ENCODE results near the gene CRY2.
A peak's percentile ranks its signal among the peaks of the same experiment; 100 is the strongest.

The CRY2 gene

DNA sequence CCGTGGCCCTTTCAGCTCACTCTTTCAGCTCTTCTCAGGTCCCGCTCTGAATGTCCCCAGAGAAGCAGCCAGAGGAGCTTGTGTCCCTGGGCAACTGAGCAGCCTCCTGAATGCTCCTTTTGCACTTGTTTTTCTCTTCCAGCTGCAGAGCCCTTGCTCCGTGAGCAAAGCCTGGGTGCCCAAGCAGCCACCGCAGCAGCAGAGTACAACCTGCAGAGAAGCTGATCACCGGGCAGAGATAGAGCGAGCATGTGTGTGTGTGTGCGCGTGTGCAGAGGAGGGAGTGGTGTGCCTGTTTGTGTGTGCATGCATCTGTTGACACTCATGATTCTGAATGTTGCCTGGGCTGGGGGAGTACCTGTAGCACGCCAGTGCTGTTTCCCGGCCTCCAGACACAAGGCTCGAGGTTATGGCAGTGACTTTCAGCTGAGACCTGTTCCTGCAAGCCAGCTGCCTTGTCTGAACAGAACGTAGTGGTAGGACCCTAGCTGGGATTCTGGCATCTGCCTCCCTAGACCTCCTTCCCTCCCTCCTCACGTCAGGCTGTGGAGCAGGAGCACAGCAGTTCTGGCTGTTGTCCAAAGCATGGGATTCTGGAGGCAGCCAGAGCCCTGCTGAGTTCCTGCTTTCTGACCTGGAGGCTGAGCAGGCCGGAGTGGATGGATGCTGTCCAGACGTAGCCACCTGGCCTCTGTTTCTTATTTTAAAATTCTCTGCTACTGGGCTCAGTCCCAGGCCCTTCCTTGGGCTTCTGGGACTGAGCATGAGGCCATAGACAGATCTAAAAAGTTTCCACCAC, 33.7 kb downstream of the CRY2 start:
- Mint-ChIP-seq H3K9me3 (no peaks in the 10 kb centered on the region), H3K4me3 (no peak overlapping the region), H3K27ac (peak overlapping the region in 1 of 3 experiments; percentile 13), H3K4me1 (peaks cover 17% of the 10 kb centered on the region), H3K27me3 (ENCODE audit: low read depth) (peaks cover 15% of the 10 kb centered on the region), H3K36me3 (ENCODE audit: low read depth) (peaks cover 40% of the 10 kb centered on the region)
- TF ChIP-seq, protein P1, sequence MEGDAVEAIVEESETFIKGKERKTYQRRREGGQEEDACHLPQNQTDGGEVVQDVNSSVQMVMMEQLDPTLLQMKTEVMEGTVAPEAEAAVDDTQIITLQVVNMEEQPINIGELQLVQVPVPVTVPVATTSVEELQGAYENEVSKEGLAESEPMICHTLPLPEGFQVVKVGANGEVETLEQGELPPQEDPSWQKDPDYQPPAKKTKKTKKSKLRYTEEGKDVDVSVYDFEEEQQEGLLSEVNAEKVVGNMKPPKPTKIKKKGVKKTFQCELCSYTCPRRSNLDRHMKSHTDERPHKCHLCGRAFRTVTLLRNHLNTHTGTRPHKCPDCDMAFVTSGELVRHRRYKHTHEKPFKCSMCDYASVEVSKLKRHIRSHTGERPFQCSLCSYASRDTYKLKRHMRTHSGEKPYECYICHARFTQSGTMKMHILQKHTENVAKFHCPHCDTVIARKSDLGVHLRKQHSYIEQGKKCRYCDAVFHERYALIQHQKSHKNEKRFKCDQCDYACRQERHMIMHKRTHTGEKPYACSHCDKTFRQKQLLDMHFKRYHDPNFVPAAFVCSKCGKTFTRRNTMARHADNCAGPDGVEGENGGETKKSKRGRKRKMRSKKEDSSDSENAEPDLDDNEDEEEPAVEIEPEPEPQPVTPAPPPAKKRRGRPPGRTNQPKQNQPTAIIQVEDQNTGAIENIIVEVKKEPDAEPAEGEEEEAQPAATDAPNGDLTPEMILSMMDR (IDR thresholded peaks at IDR 0.05; ENCODE audit: unreplicated experiment in 3 of 3), result no peak

DNA sequence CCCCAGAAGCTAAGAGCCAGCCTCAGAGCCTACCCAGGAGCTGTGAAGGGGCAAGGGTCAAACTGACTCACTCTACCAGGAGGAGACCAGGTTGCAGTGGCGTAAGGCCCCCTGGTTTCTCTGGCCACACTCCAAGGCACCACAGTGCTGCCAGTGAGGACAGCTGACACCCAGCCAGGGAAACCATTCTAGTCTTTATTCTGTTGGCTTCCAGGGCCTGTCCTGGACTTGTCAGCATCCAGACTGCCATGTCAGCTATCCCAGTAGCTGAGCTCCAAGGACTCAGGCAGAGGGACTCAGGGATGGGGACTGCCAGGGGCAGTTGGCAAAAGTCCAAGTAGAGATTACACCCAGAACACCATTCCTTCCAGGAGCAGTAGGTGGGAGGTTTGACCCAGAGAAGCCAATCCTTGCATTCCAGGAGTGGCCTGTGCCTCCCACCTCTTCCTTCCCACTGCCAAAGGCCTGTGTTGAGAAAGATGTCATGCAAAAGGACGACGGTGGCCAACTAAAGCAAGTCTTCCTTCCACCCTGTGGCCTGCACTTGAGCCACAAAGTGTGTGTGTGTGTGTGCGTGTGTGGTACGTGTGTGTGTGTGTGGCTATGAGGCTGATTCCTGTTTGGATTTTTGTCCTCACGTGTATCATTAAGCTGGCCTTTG, 34.6 kb downstream of the CRY2 start:
- TF ChIP-seq, protein P1 (IDR thresholded peaks at IDR 0.05; ENCODE audit: unreplicated experiment in 3 of 3), result no peak
- Mint-ChIP-seq H3K27me3 (ENCODE audit: low read depth) (peaks cover 20% of the 10 kb centered on the region), H3K9me3 (no peaks in the 10 kb centered on the region), H3K36me3 (ENCODE audit: low read depth) (peaks cover 36% of the 10 kb centered on the region), H3K4me1 (peaks cover 17% of the 10 kb centered on the region), H3K4me3 (peak overlapping the region in 2 of 3 experiments; percentile 15 to 34), H3K27ac (no peak overlapping the region)

DNA sequence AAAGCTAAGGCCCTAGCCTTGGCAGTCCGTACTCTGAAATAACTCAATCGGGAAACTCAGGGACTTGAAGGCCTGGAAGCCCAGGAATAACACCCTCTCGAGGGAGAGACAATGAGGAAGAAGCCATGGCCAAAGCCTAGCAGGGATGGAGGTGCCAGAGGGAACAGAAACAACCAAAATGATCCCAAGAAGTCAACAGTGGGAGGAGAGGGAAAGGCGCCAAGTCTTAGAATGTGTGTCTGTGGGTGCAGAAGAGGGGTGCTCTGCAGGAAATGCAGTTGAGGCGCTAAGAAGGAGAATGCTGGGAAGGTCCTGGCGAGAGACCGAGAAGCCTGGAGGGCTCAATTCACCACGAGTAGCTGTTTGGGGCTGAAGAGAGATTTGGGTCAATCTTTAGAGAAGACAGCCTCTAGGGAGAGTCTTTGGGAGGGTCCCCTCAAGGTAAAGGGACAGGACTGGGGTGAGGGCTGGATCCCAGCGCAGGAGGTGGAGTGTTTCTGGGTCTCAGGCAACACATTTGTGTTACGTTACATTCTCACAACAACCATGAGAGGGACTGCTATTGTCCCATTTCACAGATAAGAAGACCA, 37.4 kb downstream of the CRY2 start:
- TF ChIP-seq, protein P1 (IDR thresholded peaks at IDR 0.05; ENCODE audit: unreplicated experiment in 3 of 3), result no peak
- no peaks in the 10 kb centered on the region for H3K9me3 Mint-ChIP-seq
- peaks cover 18% of the 10 kb centered on the region for H3K36me3 Mint-ChIP-seq (ENCODE audit: low read depth)
- peaks cover 31% of the 10 kb centered on the region for H3K27me3 Mint-ChIP-seq (ENCODE audit: low read depth)
- H3K4me3 Mint-ChIP-seq, result peak overlapping the region; percentile 74 to 77 (median 76)
- peaks cover 17% of the 10 kb centered on the region for H3K4me1 Mint-ChIP-seq
- H3K27ac Mint-ChIP-seq, result no peak overlapping the region

DNA sequence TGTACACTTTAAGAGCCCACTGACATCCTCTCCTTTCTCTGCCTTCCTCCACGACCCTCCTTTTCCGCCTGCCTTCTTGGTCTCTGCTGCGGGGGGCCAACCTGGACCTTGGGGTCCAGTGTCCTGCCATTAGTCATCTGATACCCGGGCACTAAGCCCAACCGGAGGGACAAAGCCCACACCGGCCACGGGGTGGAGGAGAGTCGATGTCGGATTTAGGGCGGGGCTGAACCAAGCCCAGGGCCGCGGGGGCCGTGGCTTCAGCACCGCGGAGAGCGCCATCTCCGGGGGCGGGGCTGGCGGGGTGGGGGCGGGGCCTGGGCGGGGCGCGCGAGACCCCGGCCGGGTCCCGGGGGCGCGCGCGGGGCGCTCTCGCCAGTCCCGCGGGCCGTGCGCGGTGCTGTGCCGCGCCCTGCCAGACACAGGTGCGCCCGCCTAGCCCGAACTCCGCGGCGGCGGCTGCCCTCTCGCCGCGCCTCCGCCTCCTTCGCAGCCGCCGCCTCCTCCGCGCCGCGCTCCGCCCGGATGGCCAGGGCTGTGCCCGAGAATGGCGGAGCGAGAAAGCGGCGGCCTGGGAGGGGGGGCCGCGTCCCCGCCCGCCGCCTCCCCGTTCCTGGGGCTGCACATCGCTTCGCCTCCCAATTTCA, 38.1 kb downstream of the CRY2 start, which contains the start of gene MAPK8IP1:
TSS of gene MAPK8IP1 (plus strand) at position 378 of the 647 bp plus-strand sequence. CDS start at position 548, 170 bp downstream.
- TF ChIP-seq, protein P1 (IDR thresholded peaks at IDR 0.05; ENCODE audit: unreplicated experiment in 3 of 3), result no peak
- no peaks in the 10 kb centered on the region for H3K9me3 Mint-ChIP-seq
- peaks cover 11% of the 10 kb centered on the region for H3K4me1 Mint-ChIP-seq
- H3K36me3 Mint-ChIP-seq (ENCODE audit: low read depth), result peaks cover 11% of the 10 kb centered on the region
- peak within 1 kb of the TSS; percentile 74 to 77 (median 76) for H3K4me3 Mint-ChIP-seq
- no peak within 1 kb of the TSS for H3K27ac Mint-ChIP-seq
- H3K27me3 Mint-ChIP-seq (ENCODE audit: low read depth), result peaks cover 33% of the 10 kb centered on the region

DNA sequence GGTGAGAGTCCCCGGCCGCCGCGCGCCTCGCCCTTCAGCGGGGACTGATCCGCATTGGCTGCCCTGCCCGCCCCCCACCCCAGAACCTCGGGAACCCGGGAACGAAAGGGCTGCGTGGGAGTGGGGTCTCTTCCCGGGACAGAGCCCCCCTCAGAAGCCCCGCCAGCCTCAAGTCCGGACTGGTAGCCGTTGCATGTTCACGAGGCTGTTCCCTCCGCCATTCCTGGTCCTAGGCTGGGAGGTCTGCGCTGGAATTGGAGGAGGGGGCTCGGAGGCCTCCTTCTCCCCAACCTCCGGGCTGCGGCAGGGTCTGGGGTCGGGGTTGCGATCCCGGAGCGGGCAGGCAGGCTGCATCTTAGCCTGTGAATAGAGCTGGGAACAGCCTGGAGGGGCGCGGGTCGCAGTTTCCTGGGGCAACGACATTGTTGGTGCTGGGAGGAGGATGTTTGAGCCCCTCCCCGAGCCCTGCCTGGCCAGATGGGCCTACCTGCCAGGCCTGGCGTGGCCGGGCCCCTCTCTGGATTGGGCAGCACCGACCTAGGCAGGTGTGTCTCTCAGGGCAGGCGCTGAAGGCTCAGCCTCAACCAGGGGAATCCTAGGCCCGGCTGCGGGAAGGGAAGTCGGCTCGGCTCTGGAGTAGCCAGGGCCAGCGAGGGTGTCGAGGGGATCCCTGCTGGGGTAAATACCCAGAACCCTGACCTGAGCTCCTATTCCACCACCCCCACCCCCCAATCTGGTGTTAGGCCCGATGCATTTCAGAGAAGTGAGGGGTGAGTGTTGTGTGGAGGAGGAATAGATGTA, 38.8 kb downstream of the CRY2 start:
- Mint-ChIP-seq H3K27me3 (ENCODE audit: low read depth) (peaks cover 38% of the 10 kb centered on the region), H3K9me3 (no peaks in the 10 kb centered on the region), H3K27ac (no peak overlapping the region), H3K36me3 (ENCODE audit: low read depth) (peaks cover 5% of the 10 kb centered on the region), H3K4me3 (peak overlapping the region; percentile 46 to 63 (median 61)), H3K4me1 (peaks cover 4% of the 10 kb centered on the region)
- TF ChIP-seq, protein P1 (IDR thresholded peaks at IDR 0.05; ENCODE audit: unreplicated experiment in 3 of 3), result no peak

All from nephron (organoid).